Right lobe of liver (tissue), 4 donors: Measurements from ENCODE around the gene NAPG.

Experiments used
- POLR2A ChIP-seq: fragments of 450-650 bp; IDR thresholded peaks from one replicate; pipeline ENCODE4 v1.6.1; 2017; ENCODE audit warnings: antibody characterized with exemption, mild to moderate bottlenecking
- TF ChIP-seq, protein P1 (sequence below), 4 donors: fragments of 200-600 bp in 3 of 4; fragments of 450-650 bp in 1 of 4; IDR thresholded peaks; one replicate each; pipeline versions ENCODE4 v1.5.1 to v1.8.0; 2016 to 2022; ENCODE audit warnings: antibody characterized with exemption in 4 of 4, mild to moderate bottlenecking in 2 of 4
- donor health status: DM: no; HTN: no; CAD: no.
- donor health status: DM: no; HTN: no; CAD: no.
- donor health status: DM: no; HTN: yes; CAD: no.

DNA sequence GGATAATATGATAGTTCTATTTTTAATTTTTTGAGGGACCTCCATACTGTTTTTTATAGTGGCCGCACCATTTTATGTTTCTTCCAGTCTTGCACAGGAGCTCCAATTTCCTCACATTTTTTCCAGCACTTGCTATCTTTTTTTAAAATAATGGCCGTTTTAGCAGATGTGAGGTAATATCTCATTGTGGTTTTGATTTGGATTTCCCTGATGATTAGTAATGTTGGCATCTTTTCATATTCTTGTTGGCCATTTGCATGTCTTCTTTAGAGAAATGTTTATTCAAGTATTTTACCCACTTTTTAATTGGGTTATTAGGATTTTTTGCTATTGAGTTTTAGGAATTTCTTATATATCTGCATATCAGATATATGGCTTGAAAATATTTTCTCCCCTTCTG is 29.9 kb upstream of the NAPG start:
- TF ChIP-seq, protein P1, sequence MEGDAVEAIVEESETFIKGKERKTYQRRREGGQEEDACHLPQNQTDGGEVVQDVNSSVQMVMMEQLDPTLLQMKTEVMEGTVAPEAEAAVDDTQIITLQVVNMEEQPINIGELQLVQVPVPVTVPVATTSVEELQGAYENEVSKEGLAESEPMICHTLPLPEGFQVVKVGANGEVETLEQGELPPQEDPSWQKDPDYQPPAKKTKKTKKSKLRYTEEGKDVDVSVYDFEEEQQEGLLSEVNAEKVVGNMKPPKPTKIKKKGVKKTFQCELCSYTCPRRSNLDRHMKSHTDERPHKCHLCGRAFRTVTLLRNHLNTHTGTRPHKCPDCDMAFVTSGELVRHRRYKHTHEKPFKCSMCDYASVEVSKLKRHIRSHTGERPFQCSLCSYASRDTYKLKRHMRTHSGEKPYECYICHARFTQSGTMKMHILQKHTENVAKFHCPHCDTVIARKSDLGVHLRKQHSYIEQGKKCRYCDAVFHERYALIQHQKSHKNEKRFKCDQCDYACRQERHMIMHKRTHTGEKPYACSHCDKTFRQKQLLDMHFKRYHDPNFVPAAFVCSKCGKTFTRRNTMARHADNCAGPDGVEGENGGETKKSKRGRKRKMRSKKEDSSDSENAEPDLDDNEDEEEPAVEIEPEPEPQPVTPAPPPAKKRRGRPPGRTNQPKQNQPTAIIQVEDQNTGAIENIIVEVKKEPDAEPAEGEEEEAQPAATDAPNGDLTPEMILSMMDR (IDR thresholded peaks at IDR 0.05), result no peak
- TF ChIP-seq POLR2A, result no peak
